Liver (tissue), 9 donors: ENCODE measurements around the gene ATG2B. TPM values are rescaled to one million over a fixed set of nuclear protein-coding genes. Genes with fewer than 3 reads are reported as not detected.

Source experiments
- DNase-seq: peaks from one replicate; pipeline ENCODE4 v3.0.0-alpha.2; 2017; ENCODE audit warnings: low spot score
- H3K27ac ChIP-seq, 2 donors: one replicate each; pipeline ENCODE4 v1.7.0; 2013; ENCODE audit warnings: inconsistent platforms in 2 of 2, low read length in 2 of 2, control low read depth in 1 of 2, low read depth in 1 of 2, mild to moderate bottlenecking in 1 of 2
- H3K27me3 ChIP-seq, 4 donors: one replicate each; pipeline versions ENCODE4 v1.6.1 to v1.7.0; 2013; ENCODE audit warnings: low read length in 3 of 4, inconsistent platforms in 1 of 4, mild to moderate bottlenecking in 1 of 4, moderate library complexity in 1 of 4; ENCODE audit not compliant: control insufficient read depth in 4 of 4, insufficient read depth in 4 of 4
- H3K36me3 ChIP-seq, 4 donors: one replicate each; pipeline versions ENCODE4 v1.6.1 to v1.7.0; 2013; ENCODE audit warnings: low read length in 3 of 4, mild to moderate bottlenecking in 3 of 4, low read depth in 1 of 4, moderate library complexity in 1 of 4; ENCODE audit not compliant: control insufficient read depth in 4 of 4, insufficient read depth in 3 of 4
- H3K4me1 ChIP-seq, 4 donors: one replicate each; pipeline versions ENCODE4 v1.6.1 to v1.7.0; 2013; ENCODE audit warnings: low read length in 3 of 4, mild to moderate bottlenecking in 3 of 4, moderate library complexity in 1 of 4; ENCODE audit not compliant: control insufficient read depth in 4 of 4, insufficient read depth in 4 of 4
- H3K4me3 ChIP-seq, 3 donors: one replicate each; pipeline versions ENCODE4 v1.6.1 to v1.7.0; 2013; ENCODE audit warnings: low read length in 3 of 3, control low read depth in 1 of 3, low read depth in 1 of 3, mild to moderate bottlenecking in 1 of 3
- H3K9ac ChIP-seq, 2 donors: one replicate each; pipeline ENCODE4 v1.7.0; 2013; ENCODE audit warnings: low read length in 2 of 2, mild to moderate bottlenecking in 2 of 2, moderate library complexity in 2 of 2, control low read depth in 1 of 2, low read depth in 1 of 2
- H3K9me3 ChIP-seq, 4 donors: one replicate each; pipeline versions ENCODE4 v1.6.1 to v1.7.0; 2013; ENCODE audit warnings: low read length in 3 of 4; ENCODE audit not compliant: control insufficient read depth in 4 of 4
- ATF3 ChIP-seq: IDR thresholded peaks from 2 replicates; pipeline ENCODE4 v1.6.1; 2016; ENCODE audit warnings: antibody characterized with exemption
- EGR1 ChIP-seq, 2 donors: IDR thresholded peaks; 2 replicates each; pipeline ENCODE4 v1.6.1; 2016 to 2018; ENCODE audit warnings: antibody characterized with exemption in 2 of 2, low read depth in 2 of 2
- FOXA1 ChIP-seq: IDR thresholded peaks from 2 replicates; pipeline ENCODE4 v1.6.1; 2016; ENCODE audit warnings: antibody characterized with exemption
- FOXA2 ChIP-seq: IDR thresholded peaks from 2 replicates; pipeline ENCODE4 v1.6.1; 2016; ENCODE audit warnings: antibody characterized with exemption
- GABPA ChIP-seq, 2 donors: IDR thresholded peaks in 1 of 2; conservative IDR thresholded peaks in 1 of 2; 2 replicates each; pipeline ENCODE4 v1.6.1; 2016; ENCODE audit warnings: antibody characterized with exemption in 2 of 2, mild to moderate bottlenecking in 1 of 2, moderate library complexity in 1 of 2
- HNF4A ChIP-seq, 2 donors: conservative IDR thresholded peaks; 2 replicates each; pipeline ENCODE4 v1.6.1; 2016; ENCODE audit warnings: antibody characterized with exemption in 2 of 2, mild to moderate bottlenecking in 2 of 2
- HNF4G ChIP-seq: IDR thresholded peaks from 2 replicates; pipeline ENCODE4 v1.6.1; 2016; ENCODE audit warnings: antibody characterized with exemption
- JUND ChIP-seq, 2 donors: IDR thresholded peaks; 2 replicates each; pipeline ENCODE4 v1.6.1; 2016; ENCODE audit warnings: antibody characterized with exemption in 2 of 2
- RAD21 ChIP-seq, 2 donors: IDR thresholded peaks; 2 replicates each; pipeline ENCODE4 v1.6.1; 2016; ENCODE audit warnings: antibody characterized with exemption in 2 of 2, mild to moderate bottlenecking in 2 of 2
- REST ChIP-seq: IDR thresholded peaks from 2 replicates; pipeline ENCODE4 v1.6.1; 2016; ENCODE audit warnings: antibody characterized with exemption, mild to moderate bottlenecking
- SP1 ChIP-seq: IDR thresholded peaks from 2 replicates; pipeline ENCODE4 v1.6.1; 2018; ENCODE audit warnings: antibody characterized with exemption, mild to moderate bottlenecking
- YY1 ChIP-seq: IDR thresholded peaks from 2 replicates; pipeline ENCODE4 v1.6.1; 2016; ENCODE audit warnings: antibody characterized with exemption, mild to moderate bottlenecking
- ZBTB33 ChIP-seq: IDR thresholded peaks from 2 replicates; pipeline ENCODE4 v1.6.1; 2016; ENCODE audit warnings: antibody characterized with exemption
- WGBS: extraction: QIAGEN DNeasy Blood & Tissue Kit; methylation state at CpG from one replicate; pipeline ENCODE4 v1.1.7; 2013; 5-methylcytosine and 5-hydroxymethylcytosine counted together
- polyA plus RNA-seq, 2 donors: library from polyadenylated mRNA; stranded (reverse) in 1 of 2; unstranded in 1 of 2; fragments of 200-250 nt in 1 of 2; fragments of >200 nt in 1 of 2; fragmentation: Nextera tagmentation in 1 of 2; extraction: Ambion mirVana in 1 of 2; gene quantifications; one replicate each; pipeline versions ENCODE4 v1.2.1 to v1.2.3, GENCODE V29; 2013 to 2015
- total RNA-seq, 2 donors: library from RNA; depleted of rRNA; stranded (reverse); fragments of >200 nt; gene quantifications; one replicate each; pipeline ENCODE4 v1.2.3, GENCODE V29; 2014
- TF ChIP-seq, protein P1 (sequence below): IDR thresholded peaks from 2 replicates; pipeline ENCODE4 v1.6.1; 2016; ENCODE audit warnings: antibody characterized with exemption
- TF ChIP-seq, protein P2 (sequence below): fragments of 150-350 bp; IDR thresholded peaks from 2 replicates; pipeline ENCODE4 v1.5.1; 2017; ENCODE audit warnings: improper control_type of control experiment, low read depth, low read length; ENCODE audit not compliant: missing input control
- donor health status: healthy.
- donor health status: healthy.
- donor health status: healthy.
- donor health status: healthy.
- donor health status: healthy.

ATG2B gene
- total and polyA plus RNA-seq, 4 donors = 4.7 to 36.0 (median 20.5) TPM

DNA sequence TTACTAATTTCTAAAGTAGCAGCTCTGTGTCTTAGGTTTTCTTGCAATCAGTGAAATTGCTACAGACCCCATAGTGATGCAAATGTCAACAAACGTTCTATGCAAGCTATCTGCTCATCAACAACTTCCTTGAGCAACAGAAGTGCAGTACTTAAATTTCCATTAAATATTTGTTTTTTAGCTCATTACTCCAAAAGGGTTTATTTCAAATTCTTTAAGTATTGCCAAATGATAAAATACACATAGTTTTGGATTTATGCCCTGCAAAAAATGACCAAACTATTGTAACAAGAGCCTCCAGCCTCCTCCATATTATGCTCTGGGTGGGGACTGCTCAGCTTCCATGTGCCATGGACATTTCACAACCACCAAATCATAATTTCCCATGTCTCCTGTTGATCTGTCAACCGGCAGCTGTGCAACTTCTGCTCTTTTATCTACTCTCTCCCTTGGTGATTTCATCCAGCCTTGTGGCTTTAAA lies 102.8 kb downstream of the ATG2B start:
- H3K27me3 ChIP-seq = no peaks in the 10 kb centered on the region
- H3K36me3 ChIP-seq = no peaks in the 10 kb centered on the region
- DNase-seq = no peak
- no peak overlapping the region for H3K27ac ChIP-seq
- no peak overlapping the region for H3K4me3 ChIP-seq
- no peaks in the 10 kb centered on the region for H3K9me3 ChIP-seq
- no peak for TF ChIP-seq HNF4G
- no peak overlapping the region for H3K9ac ChIP-seq
- WGBS = 52% methylated on average over 2 of the region's 2 CpGs
- no peaks in the 10 kb centered on the region for H3K4me1 ChIP-seq

DNA sequence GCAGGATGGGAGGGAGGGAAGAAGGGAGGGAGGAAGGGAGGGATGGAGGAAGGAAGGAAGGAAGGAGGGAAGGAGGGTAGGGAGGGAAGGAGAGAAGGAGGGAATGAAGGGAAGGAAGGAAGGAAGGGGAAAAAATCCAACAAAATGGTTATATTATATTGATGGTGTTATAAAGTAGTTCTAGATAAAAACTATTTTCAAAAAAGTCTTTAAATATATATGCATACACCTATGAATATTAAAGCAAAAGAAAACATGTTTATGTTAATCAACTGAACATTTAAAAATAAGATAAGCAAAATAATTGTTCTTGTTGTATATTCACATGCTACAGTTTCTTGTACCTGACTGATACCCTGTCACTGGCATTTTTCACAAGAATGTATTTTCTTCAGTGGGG lies 105.2 kb downstream of the ATG2B start:
- TF ChIP-seq FOXA2 = no peak
- TF ChIP-seq EGR1 (IDR thresholded peaks at IDR 0.05; ENCODE audit: low read depth in 2 of 2) = no peak
- TF ChIP-seq HNF4A (conservative IDR thresholded peaks at IDR 0.05) = no peak
- no peak for TF ChIP-seq JUND (IDR thresholded peaks at IDR 0.05)
- TF ChIP-seq, protein P1, sequence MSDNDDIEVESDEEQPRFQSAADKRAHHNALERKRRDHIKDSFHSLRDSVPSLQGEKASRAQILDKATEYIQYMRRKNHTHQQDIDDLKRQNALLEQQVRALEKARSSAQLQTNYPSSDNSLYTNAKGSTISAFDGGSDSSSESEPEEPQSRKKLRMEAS = no peak
- no peak for TF ChIP-seq ZBTB33
- no peak for TF ChIP-seq GABPA (IDR thresholded peaks at IDR 0.05 in 1 of 2, conservative IDR thresholded peaks at IDR 0.05 in 1 of 2)
- no peak for TF ChIP-seq YY1
- TF ChIP-seq SP1 = no peak
- TF ChIP-seq ATF3 = no peak
- TF ChIP-seq RAD21 (IDR thresholded peaks at IDR 0.05) = no peak
- TF ChIP-seq FOXA1 = no peak
- TF ChIP-seq REST = no peak
- TF ChIP-seq, protein P2, sequence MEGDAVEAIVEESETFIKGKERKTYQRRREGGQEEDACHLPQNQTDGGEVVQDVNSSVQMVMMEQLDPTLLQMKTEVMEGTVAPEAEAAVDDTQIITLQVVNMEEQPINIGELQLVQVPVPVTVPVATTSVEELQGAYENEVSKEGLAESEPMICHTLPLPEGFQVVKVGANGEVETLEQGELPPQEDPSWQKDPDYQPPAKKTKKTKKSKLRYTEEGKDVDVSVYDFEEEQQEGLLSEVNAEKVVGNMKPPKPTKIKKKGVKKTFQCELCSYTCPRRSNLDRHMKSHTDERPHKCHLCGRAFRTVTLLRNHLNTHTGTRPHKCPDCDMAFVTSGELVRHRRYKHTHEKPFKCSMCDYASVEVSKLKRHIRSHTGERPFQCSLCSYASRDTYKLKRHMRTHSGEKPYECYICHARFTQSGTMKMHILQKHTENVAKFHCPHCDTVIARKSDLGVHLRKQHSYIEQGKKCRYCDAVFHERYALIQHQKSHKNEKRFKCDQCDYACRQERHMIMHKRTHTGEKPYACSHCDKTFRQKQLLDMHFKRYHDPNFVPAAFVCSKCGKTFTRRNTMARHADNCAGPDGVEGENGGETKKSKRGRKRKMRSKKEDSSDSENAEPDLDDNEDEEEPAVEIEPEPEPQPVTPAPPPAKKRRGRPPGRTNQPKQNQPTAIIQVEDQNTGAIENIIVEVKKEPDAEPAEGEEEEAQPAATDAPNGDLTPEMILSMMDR = no peak
- no peaks in the 10 kb centered on the region for H3K36me3 ChIP-seq
- H3K4me3 ChIP-seq = no peak overlapping the region
- H3K27me3 ChIP-seq = peaks cover 0 to 3% (median 0%) of the 10 kb centered on the region in 4 donors
- no peaks in the 10 kb centered on the region for H3K9me3 ChIP-seq
- H3K4me1 ChIP-seq = no peaks in the 10 kb centered on the region
- no peak overlapping the region for H3K27ac ChIP-seq
- no peak overlapping the region for H3K9ac ChIP-seq
- DNase-seq = no peak
